ENCODE measurements around the gene TYW1B. TPM values are rescaled to one million over a fixed set of nuclear protein-coding genes. Genes with fewer than 3 reads are reported as not detected.
"Not testable (repeated sequence)": the region's sequence is repeated elsewhere in the genome, so short reads cannot be mapped to it uniquely, and the experiment has no call there.

Gene TYW1B
- total RNA-seq, 1 experiment from 2014 or later = 0.98 TPM

DNA sequence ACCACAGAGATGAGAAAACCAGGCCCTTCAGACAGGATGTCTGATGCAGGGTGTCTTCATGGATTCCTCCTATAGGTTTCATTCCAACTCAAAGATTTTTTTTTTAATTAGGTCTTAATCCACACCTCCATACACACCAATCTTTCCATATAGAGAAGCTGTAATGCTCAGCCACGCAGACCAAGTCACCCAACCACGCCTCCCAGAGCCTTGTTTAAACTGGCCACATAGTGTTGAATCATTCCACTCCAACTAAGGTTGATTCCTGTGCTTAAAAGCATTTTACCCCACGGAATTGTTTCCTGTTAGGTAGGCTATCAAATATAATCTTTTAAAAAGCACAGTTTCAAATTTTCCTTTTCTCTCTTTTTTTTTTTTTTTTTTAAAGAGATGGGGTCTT lies 153.6 kb downstream of the TYW1B start:
- no peaks in the 10 kb centered on the region for H3K27me3 Mint-ChIP-seq (ENCODE audit: insufficient read depth, unreplicated experiment)
- intact Hi-C loops (cut with micrococcal nuclease) = no loop called here
- BruUV-seq (replicated peaks) = no TSS peak
- TF ChIP-seq, protein P1, sequence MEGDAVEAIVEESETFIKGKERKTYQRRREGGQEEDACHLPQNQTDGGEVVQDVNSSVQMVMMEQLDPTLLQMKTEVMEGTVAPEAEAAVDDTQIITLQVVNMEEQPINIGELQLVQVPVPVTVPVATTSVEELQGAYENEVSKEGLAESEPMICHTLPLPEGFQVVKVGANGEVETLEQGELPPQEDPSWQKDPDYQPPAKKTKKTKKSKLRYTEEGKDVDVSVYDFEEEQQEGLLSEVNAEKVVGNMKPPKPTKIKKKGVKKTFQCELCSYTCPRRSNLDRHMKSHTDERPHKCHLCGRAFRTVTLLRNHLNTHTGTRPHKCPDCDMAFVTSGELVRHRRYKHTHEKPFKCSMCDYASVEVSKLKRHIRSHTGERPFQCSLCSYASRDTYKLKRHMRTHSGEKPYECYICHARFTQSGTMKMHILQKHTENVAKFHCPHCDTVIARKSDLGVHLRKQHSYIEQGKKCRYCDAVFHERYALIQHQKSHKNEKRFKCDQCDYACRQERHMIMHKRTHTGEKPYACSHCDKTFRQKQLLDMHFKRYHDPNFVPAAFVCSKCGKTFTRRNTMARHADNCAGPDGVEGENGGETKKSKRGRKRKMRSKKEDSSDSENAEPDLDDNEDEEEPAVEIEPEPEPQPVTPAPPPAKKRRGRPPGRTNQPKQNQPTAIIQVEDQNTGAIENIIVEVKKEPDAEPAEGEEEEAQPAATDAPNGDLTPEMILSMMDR (IDR thresholded peaks at IDR 0.05; ENCODE audit: unreplicated experiment) = no peak
- no peaks in the 10 kb centered on the region for H3K36me3 Mint-ChIP-seq (ENCODE audit: insufficient read depth, unreplicated experiment)
- H3K4me1 Mint-ChIP-seq (ENCODE audit: insufficient read depth, unreplicated experiment) = no peaks in the 10 kb centered on the region
- no peak overlapping the region for H3K4me3 Mint-ChIP-seq (ENCODE audit: unreplicated experiment)
- no peak overlapping the region for H3K27ac Mint-ChIP-seq (ENCODE audit: low read depth, unreplicated experiment)
- ChIA-PET POLR2A (no interaction called here), CTCF (no interaction called here)
- no peaks in the 10 kb centered on the region for H3K9me3 Mint-ChIP-seq (ENCODE audit: unreplicated experiment)
- peak; percentile 3 for DNase-seq (ENCODE audit: unreplicated experiment)

DNA sequence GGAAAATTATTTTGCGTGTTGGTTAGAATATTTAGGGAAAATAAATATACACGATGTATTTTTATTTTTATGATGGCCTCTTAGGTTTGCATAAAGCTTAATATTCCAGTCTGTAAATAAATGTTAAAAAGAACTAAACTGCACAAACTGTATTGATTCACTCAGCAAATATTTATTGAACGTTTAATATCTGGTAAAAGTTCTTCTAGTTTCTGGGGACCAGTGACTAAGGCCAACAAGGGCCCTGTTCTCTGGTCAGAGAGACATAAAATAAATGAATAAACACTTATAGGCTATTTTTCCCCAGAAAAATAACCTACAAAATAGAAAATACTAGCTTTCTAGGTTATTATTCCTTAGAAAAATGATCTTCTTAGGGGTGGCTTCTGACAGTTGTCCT lies 157.2 kb downstream of the TYW1B start:
- H3K27ac Mint-ChIP-seq (ENCODE audit: low read depth, unreplicated experiment); H3K4me3 Mint-ChIP-seq (ENCODE audit: unreplicated experiment); POLR2A ChIA-PET; H3K9me3 Mint-ChIP-seq (ENCODE audit: unreplicated experiment); BruUV-seq (replicated peaks); CTCF ChIA-PET; DNase-seq (ENCODE audit: unreplicated experiment); intact Hi-C loops (cut with micrococcal nuclease); H3K36me3 Mint-ChIP-seq (ENCODE audit: insufficient read depth, unreplicated experiment); H3K4me1 Mint-ChIP-seq (ENCODE audit: insufficient read depth, unreplicated experiment); H3K27me3 Mint-ChIP-seq (ENCODE audit: insufficient read depth, unreplicated experiment): not testable (repeated sequence)

DNA sequence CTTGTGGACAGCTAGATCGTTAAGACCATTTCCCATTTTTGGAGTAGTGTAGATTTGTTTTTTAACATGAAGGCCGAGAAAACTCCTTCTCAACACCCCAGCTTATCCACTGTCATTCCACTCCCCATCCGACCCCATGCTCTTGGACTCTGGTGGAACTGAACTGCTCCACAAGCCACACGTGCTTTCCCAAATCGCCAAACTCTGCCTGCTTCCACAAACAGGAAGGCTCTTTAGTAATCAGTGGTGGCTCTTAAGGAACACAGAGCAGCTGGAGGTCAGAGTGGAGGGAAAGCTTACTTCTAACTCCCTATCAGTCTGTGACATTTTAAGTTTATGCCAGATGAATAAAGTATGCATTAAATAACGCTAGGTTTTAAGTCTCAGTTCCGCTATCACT lies 159.6 kb downstream of the TYW1B start:
- H3K27ac Mint-ChIP-seq (ENCODE audit: low read depth, unreplicated experiment); H3K4me1 Mint-ChIP-seq (ENCODE audit: insufficient read depth, unreplicated experiment); POLR2A ChIA-PET; H3K27me3 Mint-ChIP-seq (ENCODE audit: insufficient read depth, unreplicated experiment); H3K9me3 Mint-ChIP-seq (ENCODE audit: unreplicated experiment); H3K36me3 Mint-ChIP-seq (ENCODE audit: insufficient read depth, unreplicated experiment); CTCF ChIA-PET; intact Hi-C loops (cut with micrococcal nuclease); H3K4me3 Mint-ChIP-seq (ENCODE audit: unreplicated experiment); DNase-seq (ENCODE audit: unreplicated experiment); BruUV-seq (replicated peaks): not testable (repeated sequence)

DNA sequence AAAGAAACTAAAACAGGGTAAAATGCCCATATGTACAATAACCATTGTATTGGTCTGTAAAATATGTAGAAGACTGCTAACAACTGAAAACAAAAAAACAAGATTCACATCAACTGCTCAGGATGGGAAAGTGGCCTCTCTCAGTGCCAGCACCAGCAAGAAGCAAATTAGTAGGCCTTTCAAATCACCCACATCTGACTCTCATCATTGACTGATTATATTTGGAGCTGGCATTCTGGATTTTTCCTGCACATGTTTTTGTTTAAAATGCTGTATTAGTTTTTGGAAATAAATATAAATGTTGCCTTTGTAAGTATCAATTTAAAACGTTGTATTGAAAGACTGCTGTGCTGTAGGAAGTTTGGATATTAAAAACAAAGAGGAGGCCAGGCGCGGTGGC lies 161.0 kb downstream of the TYW1B start:
- H3K27me3 Mint-ChIP-seq (ENCODE audit: insufficient read depth, unreplicated experiment); intact Hi-C loops (cut with micrococcal nuclease); CTCF ChIA-PET; H3K4me1 Mint-ChIP-seq (ENCODE audit: insufficient read depth, unreplicated experiment); BruUV-seq (replicated peaks); H3K36me3 Mint-ChIP-seq (ENCODE audit: insufficient read depth, unreplicated experiment); H3K4me3 Mint-ChIP-seq (ENCODE audit: unreplicated experiment); H3K9me3 Mint-ChIP-seq (ENCODE audit: unreplicated experiment); DNase-seq (ENCODE audit: unreplicated experiment); H3K27ac Mint-ChIP-seq (ENCODE audit: low read depth, unreplicated experiment); POLR2A ChIA-PET: not testable (repeated sequence)

DNA sequence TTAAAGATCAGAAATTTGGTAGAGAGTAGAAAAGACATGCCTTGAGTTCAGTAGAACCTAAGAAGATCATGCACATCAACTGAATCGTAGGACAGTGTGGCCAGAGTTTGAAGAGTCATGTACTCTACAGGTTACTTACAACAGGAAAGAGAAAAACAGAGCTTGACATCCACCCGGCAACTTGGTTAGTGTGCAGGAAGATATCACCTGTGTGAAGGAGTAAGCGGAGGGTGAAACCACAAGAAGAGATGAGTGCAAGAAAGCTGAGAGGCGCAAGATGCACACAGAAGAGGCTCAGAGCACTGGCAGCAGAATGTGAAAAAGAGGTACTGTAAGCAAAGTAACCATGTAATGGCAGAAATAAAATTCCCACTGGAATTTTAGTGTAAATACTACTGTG lies 179.4 kb downstream of the TYW1B start:
- DNase-seq (ENCODE audit: unreplicated experiment); CTCF ChIA-PET; BruUV-seq (replicated peaks); intact Hi-C loops (cut with micrococcal nuclease); H3K27me3 Mint-ChIP-seq (ENCODE audit: insufficient read depth, unreplicated experiment); H3K36me3 Mint-ChIP-seq (ENCODE audit: insufficient read depth, unreplicated experiment); H3K4me3 Mint-ChIP-seq (ENCODE audit: unreplicated experiment); POLR2A ChIA-PET; H3K9me3 Mint-ChIP-seq (ENCODE audit: unreplicated experiment): not testable (repeated sequence)
- Mint-ChIP-seq H3K27ac (ENCODE audit: low read depth, unreplicated experiment) (peak overlapping the region; percentile 44), H3K4me1 (ENCODE audit: insufficient read depth, unreplicated experiment) (peaks cover 17% of the 10 kb centered on the region)

DNA sequence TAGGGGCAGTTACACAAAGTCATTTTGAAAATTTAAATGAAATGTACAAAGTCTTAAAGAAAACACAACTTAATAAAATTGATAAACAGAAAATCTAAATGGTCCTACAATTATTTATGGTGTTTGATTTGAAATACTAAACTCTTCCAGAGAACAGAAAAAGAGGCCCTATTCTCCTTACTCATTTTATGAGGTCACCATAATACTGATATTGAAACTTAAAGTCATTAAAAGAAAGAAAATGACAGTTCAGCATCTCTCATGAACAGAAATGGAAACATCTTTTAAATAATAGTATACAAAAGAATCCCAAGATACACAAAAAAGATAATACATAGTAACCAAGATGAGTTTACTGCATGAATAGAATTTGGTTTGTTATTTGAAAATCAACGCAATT lies 184.3 kb downstream of the TYW1B start:
- H3K4me3 Mint-ChIP-seq (ENCODE audit: unreplicated experiment); H3K27ac Mint-ChIP-seq (ENCODE audit: low read depth, unreplicated experiment); H3K27me3 Mint-ChIP-seq (ENCODE audit: insufficient read depth, unreplicated experiment); DNase-seq (ENCODE audit: unreplicated experiment); H3K36me3 Mint-ChIP-seq (ENCODE audit: insufficient read depth, unreplicated experiment); H3K9me3 Mint-ChIP-seq (ENCODE audit: unreplicated experiment); BruUV-seq (replicated peaks); intact Hi-C loops (cut with micrococcal nuclease); H3K4me1 Mint-ChIP-seq (ENCODE audit: insufficient read depth, unreplicated experiment); CTCF ChIA-PET; POLR2A ChIA-PET: not testable (repeated sequence)

DNA sequence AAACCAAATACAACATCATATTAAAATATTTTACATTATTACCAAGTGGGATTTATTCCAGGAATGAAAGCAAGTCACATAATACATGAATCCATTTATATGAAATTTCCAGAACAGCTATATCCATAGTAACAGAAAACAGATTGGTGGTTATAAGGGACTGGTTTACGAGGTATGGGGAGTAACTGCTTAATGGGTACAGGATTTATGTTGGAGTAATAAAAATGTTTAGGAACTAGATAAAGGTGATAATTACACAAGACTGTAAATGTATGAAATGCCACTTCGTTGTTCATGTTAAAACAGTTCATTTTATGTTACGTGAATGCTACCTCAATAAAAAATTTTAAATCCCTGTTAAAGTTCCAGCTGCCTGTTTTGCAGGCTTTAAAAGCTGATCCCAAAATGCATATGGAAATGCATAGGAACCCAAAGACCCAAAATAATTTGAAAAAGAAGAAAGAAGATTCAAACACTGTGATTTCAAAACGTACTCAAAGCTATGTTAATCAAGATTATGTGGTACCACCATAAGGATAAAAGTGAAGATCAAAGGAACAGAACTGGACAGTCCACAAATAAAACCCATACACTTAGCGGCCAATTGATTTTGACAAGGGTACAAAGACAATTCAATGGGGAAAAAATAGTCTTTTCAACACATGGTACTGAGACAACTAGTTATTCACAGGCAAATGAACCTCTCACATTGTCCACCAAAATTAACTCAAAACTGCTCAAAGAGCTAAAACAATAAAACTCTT lies 186.3 kb downstream of the TYW1B start:
- DNase-seq (ENCODE audit: unreplicated experiment); H3K36me3 Mint-ChIP-seq (ENCODE audit: insufficient read depth, unreplicated experiment); H3K4me3 Mint-ChIP-seq (ENCODE audit: unreplicated experiment); H3K27me3 Mint-ChIP-seq (ENCODE audit: insufficient read depth, unreplicated experiment); H3K9me3 Mint-ChIP-seq (ENCODE audit: unreplicated experiment); H3K4me1 Mint-ChIP-seq (ENCODE audit: insufficient read depth, unreplicated experiment); intact Hi-C loops (cut with micrococcal nuclease); POLR2A ChIA-PET; H3K27ac Mint-ChIP-seq (ENCODE audit: low read depth, unreplicated experiment); BruUV-seq (replicated peaks): not testable (repeated sequence)
- CTCF ChIA-PET = interaction anchor here (1.2 kb wide), 1 partner anchor 274 kb away, joined by 3 read pairs; no protein-coding TSS in a partner anchor

DNA sequence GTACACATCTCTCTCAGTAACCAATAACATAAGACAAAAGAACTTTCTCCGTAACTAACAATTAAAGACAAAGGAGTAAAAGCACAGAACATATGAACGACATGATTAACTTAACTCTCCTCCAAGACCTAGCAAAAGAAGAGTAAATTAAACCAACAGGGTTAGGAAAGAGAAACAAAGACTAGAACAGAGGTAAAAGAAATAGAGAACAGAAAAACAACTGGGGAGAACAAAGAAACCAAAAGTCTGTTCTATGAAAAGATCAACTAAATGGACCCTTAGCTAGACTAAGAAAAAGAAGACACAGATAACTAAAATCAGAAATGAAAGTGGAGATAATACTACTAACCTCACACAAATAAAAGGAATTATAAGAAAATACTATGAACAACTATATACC lies 187.3 kb downstream of the TYW1B start:
- H3K4me3 Mint-ChIP-seq (ENCODE audit: unreplicated experiment); H3K36me3 Mint-ChIP-seq (ENCODE audit: insufficient read depth, unreplicated experiment); intact Hi-C loops (cut with micrococcal nuclease); POLR2A ChIA-PET; CTCF ChIA-PET; H3K27ac Mint-ChIP-seq (ENCODE audit: low read depth, unreplicated experiment); H3K4me1 Mint-ChIP-seq (ENCODE audit: insufficient read depth, unreplicated experiment); H3K27me3 Mint-ChIP-seq (ENCODE audit: insufficient read depth, unreplicated experiment); H3K9me3 Mint-ChIP-seq (ENCODE audit: unreplicated experiment); DNase-seq (ENCODE audit: unreplicated experiment); BruUV-seq (replicated peaks): not testable (repeated sequence)
